ENCODE results near the gene NINJ2.

DNA sequence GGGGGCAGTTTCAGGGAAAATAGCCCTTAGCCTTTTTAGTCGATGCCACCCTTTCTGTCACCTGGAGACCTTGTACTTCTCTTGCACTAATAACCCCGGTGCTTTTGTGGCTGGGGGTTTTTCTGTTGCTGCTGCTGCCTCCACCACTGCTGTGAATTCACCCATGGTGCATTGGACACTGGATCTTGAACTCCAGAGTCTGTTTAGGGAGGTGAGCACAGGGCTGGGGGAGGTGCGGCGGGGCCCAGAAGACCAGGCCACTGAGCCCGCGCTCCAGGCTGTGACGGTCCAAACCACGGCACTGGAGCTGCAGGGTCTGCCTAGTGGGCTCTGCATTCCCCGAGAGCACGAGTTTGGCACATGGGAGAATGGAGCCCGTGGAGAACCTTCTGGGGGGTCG, 100.6 kb downstream of the NINJ2 start:
- TF ChIP-seq, protein P1, sequence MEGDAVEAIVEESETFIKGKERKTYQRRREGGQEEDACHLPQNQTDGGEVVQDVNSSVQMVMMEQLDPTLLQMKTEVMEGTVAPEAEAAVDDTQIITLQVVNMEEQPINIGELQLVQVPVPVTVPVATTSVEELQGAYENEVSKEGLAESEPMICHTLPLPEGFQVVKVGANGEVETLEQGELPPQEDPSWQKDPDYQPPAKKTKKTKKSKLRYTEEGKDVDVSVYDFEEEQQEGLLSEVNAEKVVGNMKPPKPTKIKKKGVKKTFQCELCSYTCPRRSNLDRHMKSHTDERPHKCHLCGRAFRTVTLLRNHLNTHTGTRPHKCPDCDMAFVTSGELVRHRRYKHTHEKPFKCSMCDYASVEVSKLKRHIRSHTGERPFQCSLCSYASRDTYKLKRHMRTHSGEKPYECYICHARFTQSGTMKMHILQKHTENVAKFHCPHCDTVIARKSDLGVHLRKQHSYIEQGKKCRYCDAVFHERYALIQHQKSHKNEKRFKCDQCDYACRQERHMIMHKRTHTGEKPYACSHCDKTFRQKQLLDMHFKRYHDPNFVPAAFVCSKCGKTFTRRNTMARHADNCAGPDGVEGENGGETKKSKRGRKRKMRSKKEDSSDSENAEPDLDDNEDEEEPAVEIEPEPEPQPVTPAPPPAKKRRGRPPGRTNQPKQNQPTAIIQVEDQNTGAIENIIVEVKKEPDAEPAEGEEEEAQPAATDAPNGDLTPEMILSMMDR (IDR thresholded peaks at IDR 0.05 in 8 of 11, conservative IDR thresholded peaks at IDR 0.05 in 3 of 11): no peak
- TF ChIP-seq POLR2A (IDR thresholded peaks at IDR 0.05): no peak
